AG09309 (cell line): ENCODE results near the gene SH3BGR.
A peak's percentile ranks its signal among the peaks of the same experiment; 100 is the strongest.

Experiments
- DNase-seq: peaks from one replicate; pipeline ENCODE4 v3.0.0-alpha.2; 2010; ENCODE audit warnings: low read depth
- H3K4me3 ChIP-seq: 2 replicates; pipeline ENCODE4 v1.5.1; 2011; ENCODE audit warnings: mild to moderate bottlenecking, low read depth, low read length, moderate library complexity; ENCODE audit not compliant: control insufficient read depth
- CTCF ChIP-seq: IDR thresholded peaks from 2 replicates; pipeline ENCODE4 v1.5.1; 2011; ENCODE audit warnings: mild to moderate bottlenecking, low read depth, low read length, inconsistent platforms; ENCODE audit not compliant: insufficient read depth, control insufficient read depth; ENCODE audit errors: missing control alignments

Gene SH3BGR

DNA sequence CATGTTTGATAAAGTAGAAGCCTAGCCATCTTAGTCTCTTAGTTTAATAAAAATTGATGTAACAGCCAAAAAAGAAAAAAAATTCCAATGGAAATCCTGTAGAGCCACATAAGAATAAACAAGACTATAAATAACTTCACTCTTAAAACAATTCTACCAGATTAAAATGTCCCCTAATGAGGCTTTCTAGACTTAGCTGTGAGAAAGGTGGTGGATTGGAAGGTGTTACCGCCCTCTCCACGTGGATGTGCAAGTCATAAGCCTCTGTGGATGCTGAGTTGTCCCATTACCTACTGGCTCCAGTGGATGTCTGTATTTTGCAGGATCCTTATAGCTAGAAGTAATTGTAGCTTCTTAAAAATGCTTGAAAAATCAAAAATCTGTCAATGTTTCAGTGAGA is 20.8 kb upstream of the SH3BGR start:
- no peak for DNase-seq
- TF ChIP-seq CTCF: no peak
- H3K4me3 ChIP-seq: no peak overlapping the region

DNA sequence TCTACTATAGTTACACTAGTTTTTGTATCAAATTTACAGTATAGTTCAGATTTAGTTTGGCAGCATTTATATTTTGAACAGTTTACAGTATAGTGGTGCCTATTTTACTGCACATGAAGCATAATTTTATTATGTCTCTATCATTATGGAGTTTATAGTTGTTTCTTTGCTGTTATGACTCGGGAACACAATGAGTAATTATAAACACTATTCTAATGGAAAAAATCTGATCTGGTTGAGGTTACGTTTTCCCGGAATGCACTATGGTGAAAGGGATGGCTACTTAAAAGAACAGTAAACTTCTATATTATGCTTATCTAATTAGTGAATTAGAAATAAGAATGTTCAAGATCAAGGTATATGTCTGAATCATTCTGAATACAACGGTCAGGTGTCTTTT is 16.8 kb upstream of the SH3BGR start:
- no peak overlapping the region for H3K4me3 ChIP-seq

GRCh38 chr21:39439232-39439631 is 12.5 kb upstream of the SH3BGR start:
- TF ChIP-seq CTCF: no peak
- no peak overlapping the region for H3K4me3 ChIP-seq
- no peak for DNase-seq

More for the DNA sequence above, 16.8 kb upstream of the SH3BGR start:
- TF ChIP-seq CTCF: no peak
- no peak for DNase-seq

GRCh38 chr21:39441502-39442475 is 10.0 kb upstream of the SH3BGR start:
- TF ChIP-seq CTCF: peak; percentile 85
- H3K4me3 ChIP-seq: no peak overlapping the region
- no peak for DNase-seq

DNA sequence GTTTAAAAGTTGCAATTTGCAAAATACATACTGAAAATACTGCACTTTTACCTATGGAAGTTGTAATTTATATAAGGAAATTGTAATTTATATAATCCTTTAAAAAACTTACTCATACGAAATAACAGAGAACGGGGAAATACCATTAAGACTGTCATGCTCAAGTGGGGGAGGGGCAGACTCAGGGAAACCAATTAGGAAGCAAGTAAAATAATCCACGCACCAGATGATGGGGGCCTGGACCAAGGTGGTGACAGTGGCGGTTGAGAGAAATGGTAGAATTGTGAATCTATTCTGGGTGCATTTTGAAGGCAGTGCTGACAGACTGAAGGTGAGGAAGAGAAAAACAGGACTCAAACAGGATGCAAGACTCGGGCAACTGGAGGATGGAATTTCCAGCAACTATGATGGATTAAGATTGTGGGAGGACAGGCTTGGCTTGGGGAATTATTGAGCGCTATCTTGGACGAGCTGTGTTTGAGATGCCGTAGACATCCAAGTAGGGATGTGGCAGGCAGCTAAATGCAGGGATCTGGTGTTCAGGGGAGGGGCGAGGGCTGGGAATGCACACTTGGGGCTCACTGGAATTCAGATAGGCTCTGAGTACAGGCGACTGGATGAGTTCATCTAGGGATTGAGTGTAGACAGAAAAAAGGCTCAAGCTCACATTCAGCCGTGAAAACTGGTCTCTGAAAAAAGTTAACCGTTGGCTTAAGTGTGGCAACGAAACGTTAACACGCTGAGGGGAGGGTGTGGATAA is 7.2 kb upstream of the SH3BGR start:
- H3K4me3 ChIP-seq: peak overlapping the region; percentile 65
- no peak for TF ChIP-seq CTCF
- no peak for DNase-seq

DNA sequence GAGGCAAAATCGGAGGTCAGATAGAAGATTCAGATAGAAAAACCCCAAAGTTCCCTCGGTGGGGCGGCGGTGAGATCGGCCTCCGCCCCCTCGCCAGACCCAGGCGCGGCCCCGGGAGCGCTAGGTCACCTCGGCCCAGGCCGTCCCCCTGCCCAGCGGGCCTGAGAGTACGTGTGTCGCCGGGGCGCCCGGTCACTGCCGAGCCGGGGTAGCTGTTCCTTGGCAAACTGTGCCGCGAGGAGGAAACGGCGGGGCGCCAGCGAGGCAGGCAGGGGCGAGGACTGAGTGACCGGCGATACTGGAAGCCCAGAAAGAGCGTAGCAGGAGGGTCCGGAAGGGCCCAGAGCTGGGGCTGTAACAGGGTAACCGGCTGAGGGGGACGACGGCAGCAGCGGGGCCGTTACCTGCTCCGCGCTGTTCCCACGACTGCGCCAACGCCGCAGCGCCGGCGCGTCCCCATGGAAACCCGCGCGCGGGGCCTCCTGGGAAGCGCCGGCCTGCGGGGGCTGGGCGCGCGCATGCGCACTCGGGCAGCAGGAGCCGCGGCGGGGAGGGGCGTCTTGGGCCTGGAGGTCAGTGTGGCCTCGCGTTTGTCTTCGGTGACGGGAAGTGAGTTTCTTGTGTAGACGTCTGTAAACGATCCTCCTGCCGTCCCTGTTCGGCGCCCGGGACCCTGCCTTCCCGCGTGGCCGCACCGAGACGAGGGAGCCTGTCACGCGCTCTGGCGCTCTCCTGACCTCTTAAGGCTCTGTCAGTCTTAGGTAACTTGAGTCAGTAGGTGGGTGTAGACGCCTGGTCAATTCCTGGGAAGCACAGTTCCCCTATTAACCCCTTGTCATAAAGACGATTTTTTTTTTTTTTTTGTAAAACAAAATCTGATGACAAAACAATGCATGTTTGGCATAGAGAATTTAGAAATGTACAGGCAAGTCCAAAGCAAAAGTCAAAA is 6.2 kb upstream of the SH3BGR start, which contains the start of gene LCA5L:
TSS of gene LCA5L (minus strand) at position 458 of the 949 bp plus-strand sequence. CDS start 17,285 bp downstream, outside the sequence.
- peak; percentile 29 for TF ChIP-seq CTCF
- DNase-seq: no peak
- peak within 1 kb of the TSS; percentile 65 for H3K4me3 ChIP-seq
